Measurements from ENCODE around the gene NELFB.

- no peak for TF ChIP-seq POLR2A (IDR thresholded peaks at IDR 0.05)
- no peak for TF ChIP-seq CTCF (IDR thresholded peaks at IDR 0.05)
These were observed 1.2 kb downstream of the NELFB start for GRCh38 chr9:137256362-137256761.
